GM13977 (cell line): Measurements from ENCODE around the gene PGS1.

ENCODE experiments used
- DNase-seq: peaks from one replicate; pipeline ENCODE4 v3.0.0; 2012; ENCODE audit warnings: low spot score
- CTCF ChIP-seq: IDR thresholded peaks from 2 replicates; pipeline ENCODE4 v1.5.1; 2012; ENCODE audit warnings: mild to moderate bottlenecking, control low read depth; ENCODE audit not compliant: insufficient read depth; ENCODE audit errors: extremely low read depth, missing control alignments
- in situ Hi-C: fragments of 300-500 bp; cut with MboI; formaldehyde crosslinking; loops from one replicate; pipeline ENCODE4 v1.12.0; 2022; ENCODE audit warnings: low sequenced_read_pairs, low pct_unique_long_range_greater_than_20kb, mixed read lengths, inconsistent platforms; ENCODE audit not compliant: unreplicated experiment

The PGS1 gene

GRCh38 chr17:78471635-78472034 is 93.2 kb downstream of the PGS1 start:
- no peak for TF ChIP-seq CTCF
- in situ Hi-C loops = no loop called here
- DNase-seq = no peak

GRCh38 chr17:78472035-78472905 is 93.8 kb downstream of the PGS1 start:
- TF ChIP-seq CTCF = no peak
- in situ Hi-C loops = no loop called here
- DNase-seq = peak; percentile 74

GRCh38 chr17:78473951-78474613 is 95.6 kb downstream of the PGS1 start:
- no peak for TF ChIP-seq CTCF
- DNase-seq = no peak
- in situ Hi-C loops = no loop called here
